Lower lobe of right lung (tissue), 2 donors: ENCODE measurements around the gene SLC35B1. TPM values are rescaled to one million over a fixed set of nuclear protein-coding genes. Genes with fewer than 3 reads are reported as not detected.

Experiments
- ATAC-seq, 2 donors: fragments of 200-7000 bp; cut with Tn5 transposase; one replicate each; pipeline ENCODE4 v1.9.1; 2020 to 2022; ENCODE audit warnings: mild to moderate bottlenecking in 2 of 2, moderate library complexity in 2 of 2
- DNase-seq: peaks from one replicate; pipeline ENCODE4 v3.0.0-alpha.2; 2020
- H3K27ac ChIP-seq: fragments of 200-600 bp; one replicate; pipeline ENCODE4 v1.8.0; 2022
- H3K27me3 ChIP-seq: fragments of 200-600 bp; one replicate; pipeline ENCODE4 v1.8.0; 2022; ENCODE audit warnings: low read depth
- H3K36me3 ChIP-seq: fragments of 200-600 bp; one replicate; pipeline ENCODE4 v1.8.0; 2022; ENCODE audit warnings: mild to moderate bottlenecking
- H3K4me1 ChIP-seq: fragments of 200-600 bp; one replicate; pipeline ENCODE4 v1.8.0; 2022
- H3K4me3 ChIP-seq: fragments of 200-600 bp; one replicate; pipeline ENCODE4 v1.8.0; 2022; ENCODE audit warnings: mild to moderate bottlenecking
- H3K9me3 ChIP-seq: fragments of 200-600 bp; one replicate; pipeline ENCODE4 v1.8.0; 2022
- intact Hi-C: fragments of 100-400 bp; cut with DNase I; formaldehyde crosslinking; loops from one replicate; pipeline ENCODE4 v1.11.0; 2022
- total RNA-seq: library from RNA; stranded (reverse); fragmentation: NEBNext Ultra II Directional; extraction: Animal tissue kit (Norgen Biotek cat#: 25700); gene quantifications from one replicate; pipeline ENCODE4 v1.2.1, GENCODE V29; 2021
- TF ChIP-seq, protein P1 (sequence below): fragments of 200-600 bp; IDR thresholded peaks from one replicate; pipeline ENCODE4 v1.8.0; 2022; ENCODE audit warnings: antibody characterized with exemption, mild to moderate bottlenecking
- donor health status: DM: no; HTN: yes; CAD: no; lungs with severe emphysema.

SLC35B1 gene
- total RNA-seq, 1 donor from 2014 or later = 38.9 TPM

DNA sequence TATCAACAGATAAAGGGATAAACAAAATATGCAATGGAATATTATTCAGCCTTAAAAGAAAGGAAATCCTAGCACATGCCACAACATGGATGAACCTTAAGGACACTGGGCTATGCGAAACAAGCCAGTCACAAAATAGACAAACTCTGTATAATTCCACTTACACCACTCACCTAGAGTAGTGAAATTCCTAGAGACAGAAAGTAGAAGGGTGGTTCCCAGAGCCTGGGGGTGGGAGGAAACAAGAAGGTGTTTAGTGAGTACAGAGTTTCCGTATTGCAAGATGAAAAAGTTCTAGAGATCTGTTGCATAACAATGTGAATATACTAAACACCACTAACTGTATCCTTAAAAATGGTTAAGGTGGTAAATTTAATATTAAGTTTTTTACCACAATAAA lies 39.9 kb downstream of the SLC35B1 start:
- ATAC-seq (peak; percentile 79 to 89), DNase-seq (no peak)
- H3K27me3 ChIP-seq = no peaks in the 10 kb centered on the region
- intact Hi-C loops = no loop called here
- H3K9me3 ChIP-seq = no peaks in the 10 kb centered on the region
- no peak overlapping the region for H3K4me3 ChIP-seq
- peaks cover 3% of the 10 kb centered on the region for H3K36me3 ChIP-seq
- H3K27ac ChIP-seq = no peak overlapping the region
- H3K4me1 ChIP-seq = peaks cover 68% of the 10 kb centered on the region
- TF ChIP-seq, protein P1, sequence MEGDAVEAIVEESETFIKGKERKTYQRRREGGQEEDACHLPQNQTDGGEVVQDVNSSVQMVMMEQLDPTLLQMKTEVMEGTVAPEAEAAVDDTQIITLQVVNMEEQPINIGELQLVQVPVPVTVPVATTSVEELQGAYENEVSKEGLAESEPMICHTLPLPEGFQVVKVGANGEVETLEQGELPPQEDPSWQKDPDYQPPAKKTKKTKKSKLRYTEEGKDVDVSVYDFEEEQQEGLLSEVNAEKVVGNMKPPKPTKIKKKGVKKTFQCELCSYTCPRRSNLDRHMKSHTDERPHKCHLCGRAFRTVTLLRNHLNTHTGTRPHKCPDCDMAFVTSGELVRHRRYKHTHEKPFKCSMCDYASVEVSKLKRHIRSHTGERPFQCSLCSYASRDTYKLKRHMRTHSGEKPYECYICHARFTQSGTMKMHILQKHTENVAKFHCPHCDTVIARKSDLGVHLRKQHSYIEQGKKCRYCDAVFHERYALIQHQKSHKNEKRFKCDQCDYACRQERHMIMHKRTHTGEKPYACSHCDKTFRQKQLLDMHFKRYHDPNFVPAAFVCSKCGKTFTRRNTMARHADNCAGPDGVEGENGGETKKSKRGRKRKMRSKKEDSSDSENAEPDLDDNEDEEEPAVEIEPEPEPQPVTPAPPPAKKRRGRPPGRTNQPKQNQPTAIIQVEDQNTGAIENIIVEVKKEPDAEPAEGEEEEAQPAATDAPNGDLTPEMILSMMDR = no peak

DNA sequence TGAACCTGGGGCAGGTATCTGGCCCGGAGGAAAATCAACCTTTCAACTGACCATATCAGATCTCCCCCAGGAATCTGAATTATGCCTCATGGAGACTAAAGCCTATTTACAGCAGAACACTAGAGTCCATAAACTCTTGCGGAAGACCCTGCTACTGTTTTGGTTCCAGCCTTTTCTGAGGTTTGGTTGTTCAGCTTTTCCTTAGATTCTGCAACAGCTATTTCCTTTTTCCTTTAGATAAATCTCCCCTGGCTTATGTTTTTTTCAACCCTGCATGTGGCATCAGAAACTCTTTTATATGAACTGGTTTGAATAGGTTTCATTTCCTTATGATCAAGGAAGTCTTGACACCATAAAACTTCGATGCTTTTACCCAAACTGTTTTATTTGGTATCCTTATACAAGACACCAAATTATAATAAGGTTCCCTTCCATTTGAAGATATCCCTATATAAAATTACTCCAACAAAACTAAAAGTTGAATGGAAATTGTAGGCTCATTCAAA lies 43.0 kb downstream of the SLC35B1 start:
- H3K36me3 ChIP-seq = no peaks in the 10 kb centered on the region
- peaks cover 44% of the 10 kb centered on the region for H3K4me1 ChIP-seq
- no peak overlapping the region for H3K4me3 ChIP-seq
- intact Hi-C loops = no loop called here
- H3K9me3 ChIP-seq = no peaks in the 10 kb centered on the region
- ATAC-seq = no peak
- TF ChIP-seq, protein P1 = no peak
- H3K27ac ChIP-seq = no peak overlapping the region
- no peak for DNase-seq
- no peaks in the 10 kb centered on the region for H3K27me3 ChIP-seq

DNA sequence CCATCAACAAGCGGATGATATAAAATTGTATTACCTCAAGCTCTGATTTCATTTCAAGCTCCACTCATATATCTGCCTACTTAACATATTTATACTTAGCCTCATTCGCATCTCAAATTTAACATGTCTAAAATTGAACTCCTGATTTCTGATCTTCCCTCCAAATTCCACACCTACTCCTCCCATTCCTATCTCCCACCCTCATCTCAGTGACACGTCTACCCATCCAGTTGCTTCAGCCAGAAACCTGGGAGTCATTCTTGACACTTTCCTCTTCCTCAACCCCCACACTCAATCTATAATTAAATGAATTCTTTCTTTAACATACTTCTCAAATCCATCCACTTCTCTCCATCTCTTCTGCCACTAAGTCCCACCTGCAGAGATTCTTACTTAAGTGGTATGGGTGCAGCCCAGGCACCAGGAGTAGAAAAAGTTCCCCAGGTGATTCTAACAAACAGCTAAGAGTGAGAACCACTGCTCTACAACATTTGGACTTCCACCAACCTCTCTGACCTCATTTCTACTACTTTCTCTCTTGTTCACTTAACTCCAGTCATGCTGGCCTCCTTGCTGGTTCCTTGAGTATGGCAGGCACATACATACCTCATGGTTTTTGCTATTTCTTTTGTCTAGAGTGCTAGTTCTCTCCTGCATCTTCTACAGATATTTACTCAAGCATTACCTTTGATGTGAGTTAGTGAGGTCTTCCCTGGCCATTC lies 47.9 kb downstream of the SLC35B1 start:
- Histone ChIP-seq H3K9me3 (no peaks in the 10 kb centered on the region), H3K36me3 (no peaks in the 10 kb centered on the region), H3K27ac (no peak overlapping the region), H3K4me1 (peaks cover 26% of the 10 kb centered on the region), H3K4me3 (no peak overlapping the region), H3K27me3 (no peaks in the 10 kb centered on the region)
- intact Hi-C loops = no loop called here
- ATAC-seq (no peak), DNase-seq (no peak)
- TF ChIP-seq, protein P1 = no peak

GRCh38 chr17:49656247-49656646 lies 51.5 kb downstream of the SLC35B1 start:
- DNase-seq (no peak), ATAC-seq (no peak)
- intact Hi-C loops = no loop called here
- Histone ChIP-seq H3K36me3 (no peaks in the 10 kb centered on the region), H3K4me3 (no peak overlapping the region), H3K4me1 (peaks cover 35% of the 10 kb centered on the region), H3K27ac (no peak overlapping the region), H3K27me3 (no peaks in the 10 kb centered on the region), H3K9me3 (no peaks in the 10 kb centered on the region)
- TF ChIP-seq, protein P1 = no peak

Other genes with a start within 250 kb of the SLC35B1 start
- 2.3 TPM for gene NGFR, start 212.7 kb downstream of the SLC35B1 start, total RNA-seq
- 4.5 TPM for gene NXPH3, start 132.1 kb downstream of the SLC35B1 start, total RNA-seq
- 81.8 TPM for gene SPOP, start 29.9 kb downstream of the SLC35B1 start, total RNA-seq
- 16.4 TPM for gene FAM117A, start 56.2 kb upstream of the SLC35B1 start, total RNA-seq
- 56.7 TPM for gene KAT7, start 80.7 kb upstream of the SLC35B1 start, total RNA-seq
- gene TAC4, start 140.1 kb upstream of the SLC35B1 start, total RNA-seq = not detected